Muscle layer of duodenum (tissue), 2 donors: Measurements from ENCODE around the gene CFAP54.
"Not testable (repeated sequence)": the region's sequence is repeated elsewhere in the genome, so short reads cannot be mapped to it uniquely, and the experiment has no call there.

Source experiments
- H3K27ac ChIP-seq: one replicate; pipeline ENCODE4 v1.7.0; 2013; ENCODE audit warnings: mild to moderate bottlenecking, low read length
- H3K27me3 ChIP-seq: one replicate; pipeline ENCODE4 v1.7.0; 2013; ENCODE audit warnings: low read depth, mild to moderate bottlenecking, control low read depth, low read length
- H3K36me3 ChIP-seq, 2 donors: one replicate each; pipeline ENCODE4 v1.7.0; 2013; ENCODE audit warnings: low read length in 2 of 2, control low read depth in 1 of 2, mild to moderate bottlenecking in 1 of 2; ENCODE audit not compliant: insufficient read depth in 2 of 2, control insufficient read depth in 1 of 2
- H3K4me1 ChIP-seq, 2 donors: one replicate each; pipeline ENCODE4 v1.7.0; 2013; ENCODE audit warnings: low read length in 2 of 2, mild to moderate bottlenecking in 2 of 2, control low read depth in 1 of 2, moderate library complexity in 1 of 2; ENCODE audit not compliant: insufficient read depth in 2 of 2, control insufficient read depth in 1 of 2
- H3K4me3 ChIP-seq, 2 donors: one replicate each; pipeline ENCODE4 v1.7.0; 2013; ENCODE audit warnings: low read length in 2 of 2, low read depth in 1 of 2, mild to moderate bottlenecking in 1 of 2
- H3K9me3 ChIP-seq, 2 donors: one replicate each; pipeline ENCODE4 v1.7.0; 2013; ENCODE audit warnings: low read length in 2 of 2, control low read depth in 1 of 2, mild to moderate bottlenecking in 1 of 2; ENCODE audit not compliant: control insufficient read depth in 1 of 2
- donor health status: healthy.

The CFAP54 gene

GRCh38 chr12:96636895-96637294 is 147.5 kb downstream of the CFAP54 start:
- H3K27ac ChIP-seq, result no peak overlapping the region
- no peaks in the 10 kb centered on the region for H3K9me3 ChIP-seq
- H3K27me3 ChIP-seq, result no peaks in the 10 kb centered on the region
- H3K4me1 ChIP-seq, result no peaks in the 10 kb centered on the region
- H3K36me3 ChIP-seq, result no peaks in the 10 kb centered on the region
- H3K4me3 ChIP-seq, result no peak overlapping the region

GRCh38 chr12:96648923-96649322 is 159.5 kb downstream of the CFAP54 start:
- Histone ChIP-seq H3K9me3 (no peaks in the 10 kb centered on the region), H3K36me3 (no peaks in the 10 kb centered on the region)

GRCh38 chr12:96652870-96653269 is 163.5 kb downstream of the CFAP54 start:
- no peaks in the 10 kb centered on the region for H3K4me1 ChIP-seq
- H3K27ac ChIP-seq, result no peak overlapping the region
- H3K36me3 ChIP-seq, result no peaks in the 10 kb centered on the region
- H3K9me3 ChIP-seq, result no peaks in the 10 kb centered on the region
- no peak overlapping the region for H3K4me3 ChIP-seq
- no peaks in the 10 kb centered on the region for H3K27me3 ChIP-seq

More at GRCh38 chr12:96648923-96649322, 159.5 kb downstream of the CFAP54 start:
- no peak overlapping the region for H3K27ac ChIP-seq
- no peaks in the 10 kb centered on the region for H3K27me3 ChIP-seq
- no peak overlapping the region for H3K4me3 ChIP-seq
- H3K4me1 ChIP-seq, result no peaks in the 10 kb centered on the region

- no peaks in the 10 kb centered on the region for H3K27me3 ChIP-seq
- no peaks in the 10 kb centered on the region for H3K36me3 ChIP-seq
- H3K4me1 ChIP-seq, result no peaks in the 10 kb centered on the region
- H3K27ac ChIP-seq, result no peak overlapping the region
- H3K4me3 ChIP-seq, result no peak overlapping the region
- H3K9me3 ChIP-seq, result no peaks in the 10 kb centered on the region
Measured at GRCh38 chr12:96658075-96658474, 168.7 kb downstream of the CFAP54 start.

- Histone ChIP-seq H3K9me3 (peaks cover 0 to 2% of the 10 kb centered on the region in 2 donors), H3K4me1 (no peaks in the 10 kb centered on the region), H3K27ac (no peak overlapping the region), H3K36me3 (no peaks in the 10 kb centered on the region), H3K27me3 (no peaks in the 10 kb centered on the region), H3K4me3 (no peak overlapping the region)
Measured at GRCh38 chr12:96669786-96670185, 180.4 kb downstream of the CFAP54 start.

GRCh38 chr12:96670334-96670899 is 181.0 kb downstream of the CFAP54 start:
- Histone ChIP-seq H3K27me3 (no peaks in the 10 kb centered on the region), H3K4me3 (no peak overlapping the region), H3K9me3 (peaks cover 0 to 2% of the 10 kb centered on the region in 2 donors), H3K36me3 (no peaks in the 10 kb centered on the region), H3K4me1 (no peaks in the 10 kb centered on the region), H3K27ac (no peak overlapping the region)

GRCh38 chr12:96675519-96675918 is 186.1 kb downstream of the CFAP54 start:
- H3K27me3 ChIP-seq, H3K4me1 ChIP-seq: not testable (repeated sequence)

GRCh38 chr12:96677363-96677762 is 188.0 kb downstream of the CFAP54 start:
- Histone ChIP-seq H3K4me3 (no peak overlapping the region), H3K4me1 (no peaks in the 10 kb centered on the region), H3K9me3 (no peaks in the 10 kb centered on the region), H3K36me3 (no peaks in the 10 kb centered on the region), H3K27me3 (no peaks in the 10 kb centered on the region), H3K27ac (no peak overlapping the region)

More at GRCh38 chr12:96675519-96675918, 186.1 kb downstream of the CFAP54 start:
- not testable (repeated sequence) for H3K9me3 ChIP-seq, H3K27ac ChIP-seq, H3K4me3 ChIP-seq, H3K36me3 ChIP-seq

- peaks cover 0 to 7% of the 10 kb centered on the region in 2 donors for H3K36me3 ChIP-seq
- no peaks in the 10 kb centered on the region for H3K27me3 ChIP-seq
- H3K9me3 ChIP-seq, result no peaks in the 10 kb centered on the region
- no peak overlapping the region for H3K27ac ChIP-seq
- H3K4me1 ChIP-seq, result no peaks in the 10 kb centered on the region
- no peak overlapping the region for H3K4me3 ChIP-seq
Measured at GRCh38 chr12:96687719-96688118, 198.3 kb downstream of the CFAP54 start.

GRCh38 chr12:96698521-96698920 is 209.1 kb downstream of the CFAP54 start:
- Histone ChIP-seq H3K4me3 (no peak overlapping the region), H3K9me3 (no peaks in the 10 kb centered on the region), H3K27ac (no peak overlapping the region), H3K4me1 (no peaks in the 10 kb centered on the region), H3K27me3 (no peaks in the 10 kb centered on the region), H3K36me3 (no peaks in the 10 kb centered on the region)

GRCh38 chr12:96698965-96699364 is 209.6 kb downstream of the CFAP54 start:
- Histone ChIP-seq H3K4me1 (no peaks in the 10 kb centered on the region), H3K4me3 (no peak overlapping the region), H3K27me3 (no peaks in the 10 kb centered on the region), H3K27ac (no peak overlapping the region), H3K36me3 (no peaks in the 10 kb centered on the region), H3K9me3 (no peaks in the 10 kb centered on the region)

- Histone ChIP-seq H3K9me3 (no peaks in the 10 kb centered on the region), H3K4me1 (no peaks in the 10 kb centered on the region), H3K36me3 (no peaks in the 10 kb centered on the region), H3K4me3 (no peak overlapping the region), H3K27ac (no peak overlapping the region), H3K27me3 (no peaks in the 10 kb centered on the region)
Measured at GRCh38 chr12:96701856-96702255, 212.5 kb downstream of the CFAP54 start.
